Measurements from ENCODE around the gene BBS2.

The BBS2 gene

GRCh38 chr16:56554441-56554840 lies 34.6 kb upstream of the BBS2 start:
- no peak for DNase-seq (ENCODE audit: low read depth)
- TF ChIP-seq CTCF (IDR thresholded peaks at IDR 0.05; ENCODE audit: insufficient read depth, low read depth, low read length, missing control alignments) = no peak
- no peak overlapping the region for H3K4me3 ChIP-seq (ENCODE audit: low read length)

- DNase-seq (ENCODE audit: low read depth) = no peak
- H3K4me3 ChIP-seq (ENCODE audit: low read length) = no peak overlapping the region
- TF ChIP-seq CTCF (IDR thresholded peaks at IDR 0.05; ENCODE audit: insufficient read depth, low read depth, low read length, missing control alignments) = no peak
These were observed 32.2 kb upstream of the BBS2 start for GRCh38 chr16:56551796-56552738.

GRCh38 chr16:56549744-56550385 lies 30.0 kb upstream of the BBS2 start:
- peak; percentile 85 for DNase-seq (ENCODE audit: low read depth)
- no peak overlapping the region for H3K4me3 ChIP-seq (ENCODE audit: low read length)
- no peak for TF ChIP-seq CTCF (IDR thresholded peaks at IDR 0.05; ENCODE audit: insufficient read depth, low read depth, low read length, missing control alignments)

- no peak overlapping the region for H3K4me3 ChIP-seq (ENCODE audit: low read length)
- DNase-seq (ENCODE audit: low read depth) = no peak
These were observed 29.3 kb upstream of the BBS2 start for GRCh38 chr16:56549161-56549560.

GRCh38 chr16:56547949-56548567 lies 28.2 kb upstream of the BBS2 start:
- no peak for DNase-seq (ENCODE audit: low read depth)
- no peak overlapping the region for H3K4me3 ChIP-seq (ENCODE audit: low read length)
- no peak for TF ChIP-seq CTCF (IDR thresholded peaks at IDR 0.05; ENCODE audit: insufficient read depth, low read depth, low read length, missing control alignments)

More at GRCh38 chr16:56549161-56549560, 29.3 kb upstream of the BBS2 start:
- TF ChIP-seq CTCF (IDR thresholded peaks at IDR 0.05; ENCODE audit: insufficient read depth, low read depth, low read length, missing control alignments) = no peak

- TF ChIP-seq CTCF (IDR thresholded peaks at IDR 0.05; ENCODE audit: insufficient read depth, low read depth, low read length, missing control alignments) = no peak
- H3K4me3 ChIP-seq (ENCODE audit: low read length) = no peak overlapping the region
- DNase-seq (ENCODE audit: low read depth) = peak; percentile 84
These were observed 27.5 kb upstream of the BBS2 start for GRCh38 chr16:56547120-56547948.

All from epithelial cell of esophagus (primary cell).